GM21381 (cell line): ENCODE measurements around the gene TINAG.
A peak's percentile ranks its signal among the peaks of the same experiment; 100 is the strongest.

ENCODE experiments used
- ATAC-seq: cut with Tn5 transposase; IDR thresholded peaks from one replicate; pipeline ENCODE4 v1.9.1; 2021; ENCODE audit warnings: mild to moderate bottlenecking, moderate library complexity; ENCODE audit not compliant: unreplicated experiment

Gene TINAG

GRCh38 chr6:54308289-54308985 lies at the start of gene TINAG:
Gene TINAG, plus strand, starts transcription at chr6:54308441. Its CDS starts 110 bp downstream, at chr6:54308551.
- ATAC-seq = no peak

DNA sequence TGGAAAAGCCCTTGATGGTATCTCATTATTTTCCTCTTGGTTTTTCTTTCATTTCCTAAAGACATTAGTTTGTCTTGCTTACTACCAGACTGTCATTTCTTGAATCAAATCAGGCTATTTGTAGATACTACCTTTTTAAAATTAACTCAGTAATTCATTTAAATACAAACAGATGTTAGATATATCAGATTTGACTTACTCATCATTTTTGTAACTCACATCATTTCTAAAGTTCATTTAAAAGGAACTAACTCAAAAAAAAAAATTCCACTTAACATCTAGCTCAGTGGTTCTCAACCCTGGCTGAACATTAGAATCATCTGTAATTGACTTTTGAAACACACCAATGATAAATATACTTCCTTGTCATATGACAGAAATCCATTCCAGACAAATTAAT lies 48.2 kb upstream of the TINAG start:
- no peak for ATAC-seq

DNA sequence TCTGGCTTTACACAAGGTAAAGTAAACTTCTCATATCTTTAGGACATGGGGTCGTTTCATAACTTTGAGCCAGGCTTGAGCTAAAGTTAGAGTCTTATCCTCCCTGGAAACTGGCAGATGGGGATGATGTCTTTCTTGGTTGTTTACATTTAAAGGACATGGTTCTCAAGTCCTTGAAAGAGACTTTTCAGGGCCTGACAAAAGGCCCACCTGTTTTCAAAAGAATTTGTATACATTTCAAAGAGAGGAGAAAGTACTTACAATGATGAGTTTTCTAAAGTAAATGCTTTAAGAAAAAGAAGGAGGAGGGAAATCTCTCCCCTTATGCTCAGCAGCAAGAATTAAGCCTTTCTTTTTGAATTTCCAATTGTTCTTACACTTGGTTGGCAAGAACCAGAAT lies 45.7 kb upstream of the TINAG start:
- no peak for ATAC-seq

- ATAC-seq = no peak
Observed at GRCh38 chr6:54262971-54263370, 45.3 kb upstream of the TINAG start.

GRCh38 chr6:54264581-54265272 lies 43.5 kb upstream of the TINAG start:
- no peak for ATAC-seq

- no peak for ATAC-seq
Observed at GRCh38 chr6:54266400-54266923, 41.8 kb upstream of the TINAG start.

DNA sequence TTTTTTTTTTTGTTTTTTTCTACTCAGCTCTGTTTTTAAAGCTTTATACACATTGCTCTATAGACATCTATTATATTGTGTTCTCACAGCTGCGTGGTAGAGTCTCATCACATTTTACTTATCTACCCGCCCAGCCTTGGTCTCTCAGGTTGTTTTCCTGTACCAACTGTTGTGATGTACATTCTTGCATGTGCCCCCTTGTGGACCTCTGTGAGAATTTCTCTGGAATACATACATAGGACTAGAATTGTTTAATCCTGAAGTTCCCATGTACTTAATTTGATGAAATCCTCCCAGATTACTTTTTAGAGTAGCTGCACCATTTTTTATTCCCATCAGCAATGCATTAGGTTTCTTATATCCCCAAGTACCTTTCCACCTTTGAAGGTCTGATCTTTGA lies 40.4 kb upstream of the TINAG start:
- ATAC-seq = no peak

- ATAC-seq = no peak
Observed at GRCh38 chr6:54273214-54273820, 34.9 kb upstream of the TINAG start.

DNA sequence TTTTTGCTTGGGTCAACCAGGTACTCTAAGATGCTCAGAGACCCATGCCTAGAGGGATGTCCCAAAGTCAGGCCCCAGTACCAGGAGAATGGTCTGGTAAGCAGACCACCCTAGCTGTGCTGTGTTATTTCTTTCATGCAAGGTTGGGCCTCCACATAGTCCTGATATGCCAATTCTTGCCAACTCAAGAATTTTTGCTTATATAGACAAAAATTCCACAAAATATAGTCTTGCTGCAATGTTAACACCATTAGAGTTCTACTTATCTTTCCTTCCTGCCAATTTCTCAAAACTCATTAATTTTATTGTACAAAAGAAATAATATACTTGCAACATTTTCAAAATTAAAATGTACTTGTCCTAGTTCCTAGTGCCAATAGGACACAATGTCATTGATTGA lies 33.9 kb upstream of the TINAG start:
- no peak for ATAC-seq

DNA sequence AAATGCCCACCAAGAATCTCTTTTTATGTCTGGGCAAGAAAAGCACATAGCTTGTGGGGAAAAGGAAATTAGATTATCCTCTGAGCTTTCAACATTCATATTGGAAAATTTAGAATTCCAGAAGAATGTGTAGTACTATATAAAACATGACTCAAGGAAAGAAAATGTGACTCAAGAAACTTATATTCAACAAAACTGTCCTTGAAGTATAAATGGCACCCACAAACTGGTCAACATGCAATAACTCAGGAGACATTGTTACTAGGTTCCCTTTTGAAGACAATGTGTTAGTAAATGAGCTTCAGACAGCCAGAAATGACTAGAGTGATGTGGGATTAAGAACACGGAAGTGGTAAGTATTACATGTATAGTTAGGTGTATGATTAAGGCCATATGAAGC lies 26.1 kb upstream of the TINAG start:
- ATAC-seq = no peak

- ATAC-seq = no peak
Observed at GRCh38 chr6:54284161-54284860, 23.9 kb upstream of the TINAG start.

- no peak for ATAC-seq
Observed at GRCh38 chr6:54285595-54285994, 22.6 kb upstream of the TINAG start.

GRCh38 chr6:54286141-54286540 lies 22.1 kb upstream of the TINAG start:
- no peak for ATAC-seq

DNA sequence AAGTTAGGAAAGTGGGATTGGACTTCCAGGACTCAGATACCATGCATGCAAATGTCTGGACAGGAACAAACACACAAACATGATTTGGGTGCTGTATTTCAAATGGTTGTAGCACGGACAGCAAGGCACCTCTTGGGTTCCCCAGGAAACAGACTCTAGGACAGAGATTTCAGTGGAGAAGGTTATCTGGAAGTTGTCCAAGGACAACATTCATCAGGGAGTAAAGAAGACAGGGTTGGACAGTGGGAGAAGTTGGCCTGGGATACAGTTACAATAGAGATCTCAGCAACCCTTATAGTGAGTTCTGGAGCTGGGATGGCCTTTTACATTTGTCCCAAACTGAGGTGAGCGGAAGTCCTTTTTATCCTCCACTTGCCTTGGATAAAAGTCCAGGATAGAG lies 19.8 kb upstream of the TINAG start:
- ATAC-seq = no peak

DNA sequence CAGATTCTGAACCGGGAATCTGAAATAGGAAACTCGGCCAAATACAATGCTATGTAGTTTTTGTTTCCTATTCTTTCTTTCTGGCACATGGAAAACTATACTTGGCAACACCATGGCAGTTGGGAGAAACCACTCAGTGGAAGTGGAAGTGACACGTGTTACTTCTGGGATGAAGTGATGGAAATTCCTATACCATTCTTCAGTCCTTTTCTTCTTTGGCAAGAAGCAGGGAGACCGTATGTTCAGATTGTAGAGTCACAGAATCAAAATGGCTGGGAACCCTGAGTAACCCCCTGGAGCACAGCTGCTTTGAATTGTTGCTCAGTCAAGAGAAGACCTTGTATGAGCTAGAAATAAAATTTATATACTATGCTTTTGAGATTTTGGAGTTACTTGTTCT lies 18.8 kb upstream of the TINAG start:
- ATAC-seq = no peak

DNA sequence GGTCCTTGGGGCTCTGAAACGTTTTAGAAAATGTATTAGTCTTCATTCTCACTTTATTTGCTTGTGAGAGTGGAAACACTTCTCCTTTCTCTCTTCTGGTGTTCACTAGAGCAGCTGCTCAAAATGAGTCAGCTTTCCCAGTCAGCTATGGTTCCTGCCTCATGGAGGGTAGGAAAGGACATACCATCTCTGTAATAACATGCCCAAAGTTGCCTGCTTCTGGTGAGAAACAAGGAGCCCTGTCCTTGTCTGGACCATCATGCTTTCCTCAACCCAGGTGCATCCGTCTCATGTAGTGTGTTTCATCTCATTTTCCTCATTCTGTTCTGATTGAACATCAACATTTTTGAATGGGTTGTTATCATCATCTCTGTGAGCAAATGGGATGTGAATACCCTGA lies 17.1 kb upstream of the TINAG start:
- ATAC-seq = peak; percentile 68

GRCh38 chr6:54291738-54292137 lies 16.5 kb upstream of the TINAG start:
- ATAC-seq = peak; percentile 90

DNA sequence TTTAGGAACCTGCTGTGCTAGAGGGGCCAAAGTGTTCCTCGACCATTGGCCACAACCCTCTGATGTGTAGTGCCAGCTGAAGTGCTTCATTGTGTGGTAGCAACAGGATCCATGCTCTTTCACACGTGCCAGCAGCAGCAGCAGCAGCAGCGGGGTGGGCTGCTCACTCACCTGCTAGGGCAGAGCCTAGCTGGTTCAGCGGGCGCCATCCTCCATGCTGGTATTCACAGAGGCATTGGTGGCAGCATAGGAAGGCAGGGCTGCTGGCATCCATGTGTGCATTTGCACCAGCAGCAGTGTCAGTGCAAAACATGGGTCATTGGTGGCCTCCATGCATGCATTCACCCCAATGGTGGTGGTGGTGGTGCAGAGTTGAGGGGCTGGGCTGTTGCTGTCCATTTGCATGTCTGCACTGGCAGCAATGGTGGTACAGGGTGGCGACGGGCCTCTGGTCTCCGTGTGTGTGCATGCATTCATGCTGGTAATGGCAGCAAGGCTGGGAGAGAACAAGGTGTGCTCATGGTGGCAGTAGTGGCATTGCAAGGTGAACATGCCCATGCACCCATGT lies 13.2 kb upstream of the TINAG start:
- ATAC-seq = no peak

DNA sequence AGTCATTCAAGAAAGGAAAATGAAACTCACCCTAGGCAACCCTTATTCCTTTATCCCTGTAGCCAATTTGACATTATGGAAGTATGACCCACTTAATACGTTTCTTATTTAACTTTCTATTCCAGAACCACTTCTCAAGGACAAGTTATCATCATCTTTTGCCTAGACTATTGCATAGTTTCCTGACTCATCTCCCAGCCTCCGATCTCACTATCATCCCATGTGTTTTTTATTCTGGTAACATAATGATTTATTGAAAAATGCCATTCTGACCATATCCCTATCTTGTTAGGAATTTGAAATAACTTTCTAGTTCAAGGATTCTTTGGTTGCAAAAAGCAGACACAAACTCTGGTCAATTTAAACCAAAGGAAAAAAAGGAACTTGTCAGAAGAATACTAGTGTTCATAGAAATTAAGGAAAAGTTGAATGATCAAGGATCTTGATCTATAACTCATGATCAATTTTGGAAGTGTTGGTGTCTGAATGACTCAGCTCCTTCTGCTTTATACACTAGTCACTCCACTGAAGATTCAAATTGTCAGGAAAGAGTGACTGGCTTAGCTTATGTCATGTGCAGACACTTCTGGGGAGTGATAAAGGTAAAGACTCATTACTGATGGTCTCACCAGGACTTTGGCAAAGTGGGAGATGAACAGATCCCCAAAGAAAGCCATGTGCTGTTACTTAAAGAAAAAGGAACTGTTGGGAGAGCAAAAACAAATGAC lies 8.5 kb upstream of the TINAG start:
- ATAC-seq = no peak

DNA sequence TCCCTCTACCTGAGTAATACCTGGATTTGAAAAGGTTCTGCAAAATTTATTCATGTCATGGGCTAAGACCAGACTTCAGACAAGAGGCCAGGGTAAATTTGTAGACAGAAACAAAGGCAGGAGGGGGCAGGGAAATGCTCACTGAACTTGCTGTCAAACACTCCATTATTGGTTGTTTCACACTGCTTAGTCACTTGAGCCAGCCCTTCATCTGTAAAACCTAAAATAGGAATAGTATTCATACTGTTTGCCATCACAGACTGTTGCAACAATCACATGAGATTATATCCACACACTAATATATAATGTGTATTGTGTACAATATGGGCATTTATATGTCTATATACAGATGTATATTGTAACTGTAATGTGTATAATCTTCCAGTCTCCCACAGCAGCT lies 6.5 kb upstream of the TINAG start:
- ATAC-seq = no peak
